Prostate gland (tissue), 2 donors: Measurements from ENCODE around the gene C4orf33.

Source experiments
- CTCF ChIP-seq, 4 experiments: fragments of 200-600 bp in 2 of 4; fragments of 450-650 bp in 2 of 4; sonication (generic) in 2 of 4; IDR thresholded peaks; 1 replicate in 3 of 4; 2 replicates in 1 of 4; pipeline ENCODE4 v1.5.1; 2016 to 2019; ENCODE audit warnings: antibody characterized with exemption in 4 of 4, mild to moderate bottlenecking in 2 of 4, moderate library complexity in 2 of 4
- POLR2A ChIP-seq: fragments of 450-650 bp; IDR thresholded peaks from one replicate; pipeline ENCODE4 v1.6.1; 2016; ENCODE audit warnings: antibody characterized with exemption, mild to moderate bottlenecking

GRCh38 chr4:129080129-129080528 is 15.8 kb upstream of the C4orf33 start:
- no peak for TF ChIP-seq POLR2A
- TF ChIP-seq CTCF (IDR thresholded peaks at IDR 0.05), result no peak
